Globus pallidus (tissue), 1 donor: Measurements from ENCODE around the gene RAB5IF.
"Not testable (repeated sequence)": the region's sequence is repeated elsewhere in the genome, so short reads cannot be mapped to it uniquely, and the experiment has no call there.

Experiments used
- DNase-seq: peaks from one replicate; pipeline ENCODE4 v3.0.0-alpha.2; 2015; ENCODE audit warnings: low spot score

Gene RAB5IF

GRCh38 chr20:36605399-36606157 is at the start of gene RAB5IF:
RAB5IF (plus strand) TSS chr20:36605779; CDS start chr20:36605952, 173 bp downstream.
- peak; percentile 96 for DNase-seq

GRCh38 chr20:36562724-36563123 is 42.9 kb upstream of the RAB5IF start:
- no peak for DNase-seq

- DNase-seq = no peak
Measured at GRCh38 chr20:36563374-36563773, 42.2 kb upstream of the RAB5IF start.

- not testable (repeated sequence) for DNase-seq
Measured at GRCh38 chr20:36564078-36564725, 41.4 kb upstream of the RAB5IF start.

GRCh38 chr20:36564726-36565121 is 40.9 kb upstream of the RAB5IF start:
- not testable (repeated sequence) for DNase-seq

GRCh38 chr20:36565520-36565919 is 40.1 kb upstream of the RAB5IF start:
- no peak for DNase-seq

GRCh38 chr20:36569847-36570429 is 35.6 kb upstream of the RAB5IF start:
- DNase-seq = no peak

- no peak for DNase-seq
Measured at GRCh38 chr20:36571564-36572504, 33.7 kb upstream of the RAB5IF start.

- no peak for DNase-seq
Measured at GRCh38 chr20:36572701-36573102, 32.9 kb upstream of the RAB5IF start.

GRCh38 chr20:36573103-36573797 is 32.3 kb upstream of the RAB5IF start, which contains the start of gene TGIF2:
TGIF2 (plus strand) TSS chr20:36573597; CDS start chr20:36578775, 5,178 bp downstream.
- DNase-seq = peak; percentile 38

GRCh38 chr20:36573798-36574365 is 31.7 kb upstream of the RAB5IF start:
- peak; percentile 50 for DNase-seq

GRCh38 chr20:36574366-36575135 is 31.0 kb upstream of the RAB5IF start:
- DNase-seq = no peak

GRCh38 chr20:36576081-36576445 is 29.5 kb upstream of the RAB5IF start:
- DNase-seq = no peak

GRCh38 chr20:36578356-36579041 is 27.1 kb upstream of the RAB5IF start:
- DNase-seq = no peak

- DNase-seq = no peak
Measured at GRCh38 chr20:36579996-36580545, 25.5 kb upstream of the RAB5IF start.

- DNase-seq = no peak
Measured at GRCh38 chr20:36582322-36582721, 23.3 kb upstream of the RAB5IF start.

GRCh38 chr20:36582821-36583220 is 22.8 kb upstream of the RAB5IF start:
- no peak for DNase-seq

GRCh38 chr20:36584018-36584481 is 21.5 kb upstream of the RAB5IF start:
- DNase-seq = no peak
